Testis (tissue), 2 donors: ENCODE data around the gene MTUS2.

Experiments used
- POLR2A ChIP-seq: fragments of 450-650 bp; IDR thresholded peaks from one replicate; pipeline ENCODE4 v1.6.1; 2017; ENCODE audit warnings: antibody characterized with exemption, mild to moderate bottlenecking, moderate library complexity
- TF ChIP-seq, protein P1 (sequence below), 3 experiments: fragments of 450-650 bp in 2 of 3; fragments of 200-600 bp in 1 of 3; sonication (generic) in 1 of 3; IDR thresholded peaks; one replicate each; pipeline ENCODE4 v1.5.1; 2016 to 2019; ENCODE audit warnings: antibody characterized with exemption in 3 of 3, mild to moderate bottlenecking in 2 of 3, moderate library complexity in 1 of 3

DNA sequence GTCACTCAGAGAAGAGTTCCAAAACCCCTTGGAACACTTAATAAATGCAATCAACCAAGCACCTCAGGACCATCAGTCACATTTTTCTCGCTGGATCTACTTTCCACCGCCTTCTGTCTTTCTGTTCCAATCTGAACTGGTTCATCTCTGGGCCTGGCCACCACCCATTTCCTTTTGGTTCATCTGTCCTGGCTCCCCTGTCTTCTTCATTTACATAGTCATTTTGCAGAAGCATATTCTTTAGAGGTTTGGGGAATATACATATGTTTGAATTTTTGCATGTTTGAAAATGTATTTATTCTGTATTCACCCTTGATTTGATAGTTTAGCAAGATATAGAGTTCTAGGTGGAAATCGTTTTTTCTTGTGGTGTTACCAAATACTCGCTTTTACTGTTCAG lies 188.2 kb downstream of the MTUS2 start:
- TF ChIP-seq, protein P1, sequence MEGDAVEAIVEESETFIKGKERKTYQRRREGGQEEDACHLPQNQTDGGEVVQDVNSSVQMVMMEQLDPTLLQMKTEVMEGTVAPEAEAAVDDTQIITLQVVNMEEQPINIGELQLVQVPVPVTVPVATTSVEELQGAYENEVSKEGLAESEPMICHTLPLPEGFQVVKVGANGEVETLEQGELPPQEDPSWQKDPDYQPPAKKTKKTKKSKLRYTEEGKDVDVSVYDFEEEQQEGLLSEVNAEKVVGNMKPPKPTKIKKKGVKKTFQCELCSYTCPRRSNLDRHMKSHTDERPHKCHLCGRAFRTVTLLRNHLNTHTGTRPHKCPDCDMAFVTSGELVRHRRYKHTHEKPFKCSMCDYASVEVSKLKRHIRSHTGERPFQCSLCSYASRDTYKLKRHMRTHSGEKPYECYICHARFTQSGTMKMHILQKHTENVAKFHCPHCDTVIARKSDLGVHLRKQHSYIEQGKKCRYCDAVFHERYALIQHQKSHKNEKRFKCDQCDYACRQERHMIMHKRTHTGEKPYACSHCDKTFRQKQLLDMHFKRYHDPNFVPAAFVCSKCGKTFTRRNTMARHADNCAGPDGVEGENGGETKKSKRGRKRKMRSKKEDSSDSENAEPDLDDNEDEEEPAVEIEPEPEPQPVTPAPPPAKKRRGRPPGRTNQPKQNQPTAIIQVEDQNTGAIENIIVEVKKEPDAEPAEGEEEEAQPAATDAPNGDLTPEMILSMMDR (IDR thresholded peaks at IDR 0.05) = no peak
- TF ChIP-seq POLR2A = no peak
